Activated naive CD8-positive, alpha-beta T cell treated with anti-CD3 and anti-CD28 coated beads for 36 hours (primary cell): ENCODE data around the gene LCE3C. TPM values are rescaled to one million over a fixed set of nuclear protein-coding genes. Genes with fewer than 3 reads are reported as not detected.

Experiments used
- DNase-seq: peaks from one replicate; pipeline ENCODE4 v3.0.0; 2021
- H3K27ac Mint-ChIP-seq: one replicate; pipeline ENCODE4 v1.8.0; 2022; ENCODE audit warnings: mild to moderate bottlenecking, moderate library complexity, mixed read lengths
- H3K27me3 Mint-ChIP-seq: one replicate; pipeline ENCODE4 v1.8.0; 2022; ENCODE audit warnings: mild to moderate bottlenecking, mixed read lengths
- H3K36me3 Mint-ChIP-seq: one replicate; pipeline ENCODE4 v1.8.0; 2021; ENCODE audit warnings: mild to moderate bottlenecking, mixed read lengths
- H3K4me1 Mint-ChIP-seq: one replicate; pipeline ENCODE4 v1.8.0; 2021; ENCODE audit warnings: mixed read lengths
- H3K4me3 Mint-ChIP-seq: one replicate; pipeline ENCODE4 v1.8.0; 2022; ENCODE audit warnings: mild to moderate bottlenecking, moderate library complexity, mixed read lengths
- H3K9me3 Mint-ChIP-seq: one replicate; pipeline ENCODE4 v1.8.0; 2022; ENCODE audit warnings: mixed read lengths
- total RNA-seq, 2 experiments: library from RNA; stranded (reverse); gene quantifications; one replicate each; pipeline ENCODE4 v1.2.3, GENCODE V29; 2021

LCE3C gene
- total RNA-seq, 2 experiments from 2014 or later = not detected

- Mint-ChIP-seq H3K27me3 (peaks cover 28% of the 10 kb centered on the region), H3K4me3 (no peak overlapping the region), H3K9me3 (peaks cover 5% of the 10 kb centered on the region), H3K27ac (no peak overlapping the region), H3K36me3 (no peaks in the 10 kb centered on the region), H3K4me1 (no peaks in the 10 kb centered on the region)
- no peak for DNase-seq
These were observed 30.6 kb downstream of the LCE3C start for GRCh38 chr1:152630596-152630995.

GRCh38 chr1:152640351-152640750, 40.3 kb downstream of the LCE3C start:
- no peaks in the 10 kb centered on the region for H3K4me1 Mint-ChIP-seq
- peaks cover 4% of the 10 kb centered on the region for H3K27me3 Mint-ChIP-seq
- H3K27ac Mint-ChIP-seq = no peak overlapping the region
- no peaks in the 10 kb centered on the region for H3K36me3 Mint-ChIP-seq
- DNase-seq = no peak
- H3K4me3 Mint-ChIP-seq = no peak overlapping the region
- H3K9me3 Mint-ChIP-seq = peaks cover 1% of the 10 kb centered on the region

- H3K9me3 Mint-ChIP-seq = peaks cover 1% of the 10 kb centered on the region
- DNase-seq = no peak
- H3K27ac Mint-ChIP-seq = no peak overlapping the region
- H3K36me3 Mint-ChIP-seq = no peaks in the 10 kb centered on the region
- peaks cover 14% of the 10 kb centered on the region for H3K27me3 Mint-ChIP-seq
- no peaks in the 10 kb centered on the region for H3K4me1 Mint-ChIP-seq
- no peak overlapping the region for H3K4me3 Mint-ChIP-seq
These were observed 43.9 kb downstream of the LCE3C start for GRCh38 chr1:152643945-152644344.

GRCh38 chr1:152645146-152645545, 45.1 kb downstream of the LCE3C start:
- H3K27ac Mint-ChIP-seq = no peak overlapping the region
- no peaks in the 10 kb centered on the region for H3K9me3 Mint-ChIP-seq
- H3K4me3 Mint-ChIP-seq = no peak overlapping the region

GRCh38 chr1:152646656-152647055, 46.6 kb downstream of the LCE3C start:
- Mint-ChIP-seq H3K4me3 (no peak overlapping the region), H3K9me3 (no peaks in the 10 kb centered on the region), H3K27ac (no peak overlapping the region), H3K27me3 (peaks cover 14% of the 10 kb centered on the region), H3K36me3 (no peaks in the 10 kb centered on the region), H3K4me1 (no peaks in the 10 kb centered on the region)
- no peak for DNase-seq

More at GRCh38 chr1:152645146-152645545, 45.1 kb downstream of the LCE3C start:
- no peak for DNase-seq
- peaks cover 14% of the 10 kb centered on the region for H3K27me3 Mint-ChIP-seq
- H3K36me3 Mint-ChIP-seq = no peaks in the 10 kb centered on the region
- no peaks in the 10 kb centered on the region for H3K4me1 Mint-ChIP-seq

Other genes with a start within 250 kb of the LCE3C start
- not detected for gene FLG2, start 240.2 kb upstream of the LCE3C start, total RNA-seq
- gene CRNN, start 186.0 kb upstream of the LCE3C start, total RNA-seq = not detected
- not detected for gene LCE5A, start 89.4 kb upstream of the LCE3C start, total RNA-seq
- not detected for gene CRCT1, start 85.8 kb upstream of the LCE3C start, total RNA-seq
- gene LCE3E, start 33.5 kb upstream of the LCE3C start, total RNA-seq = not detected
- gene LCE3D, start 19.7 kb upstream of the LCE3C start, total RNA-seq = not detected
- gene LCE3B, start 13.6 kb downstream of the LCE3C start, total RNA-seq = not detected
- gene LCE3A, start 22.9 kb downstream of the LCE3C start, total RNA-seq = not detected
- not detected for gene LCE2D, start 63.1 kb downstream of the LCE3C start, total RNA-seq
- gene LCE2C, start 75.0 kb downstream of the LCE3C start, total RNA-seq = not detected
- not detected for gene LCE2B, start 85.9 kb downstream of the LCE3C start, total RNA-seq
- gene LCE2A, start 98.1 kb downstream of the LCE3C start, total RNA-seq = not detected
- not detected for gene LCE4A, start 107.9 kb downstream of the LCE3C start, total RNA-seq
- gene KPRP, start 157.8 kb downstream of the LCE3C start, total RNA-seq = not detected
- not detected for gene LCE1F, start 174.9 kb downstream of the LCE3C start, total RNA-seq
- gene LCE1E, start 186.0 kb downstream of the LCE3C start, total RNA-seq = not detected
- not detected for gene LCE1D, start 196.5 kb downstream of the LCE3C start, total RNA-seq
- gene LCE1C, start 206.4 kb downstream of the LCE3C start, total RNA-seq = not detected
- not detected for gene LCE1B, start 211.7 kb downstream of the LCE3C start, total RNA-seq
- not detected for gene LCE1A, start 227.2 kb downstream of the LCE3C start, total RNA-seq
- not detected for gene LCE6A, start 242.6 kb downstream of the LCE3C start, total RNA-seq